Left lung (tissue), 10 donors: ENCODE measurements around the gene ENPP3. TPM values are rescaled to one million over a fixed set of nuclear protein-coding genes. Genes with fewer than 3 reads are reported as not detected.

Experiments
- ATAC-seq: fragments of 200-7000 bp; cut with Tn5 transposase; one replicate; pipeline ENCODE4 v1.9.1; 2020; ENCODE audit warnings: moderate library complexity
- DNase-seq, 4 donors: peaks; one replicate each; pipeline ENCODE4 v3.0.0-alpha.2; 2013 to 2020
- H3K27ac ChIP-seq, 2 donors: fragments of 200-600 bp; sonication (generic) in 1 of 2; one replicate each; pipeline versions ENCODE4 v1.5.0 to v1.8.0; 2020 to 2021
- H3K27me3 ChIP-seq, 2 donors: fragments of 200-600 bp; sonication (generic) in 1 of 2; one replicate each; pipeline versions ENCODE4 v1.5.0 to v1.8.0; 2020 to 2021
- H3K36me3 ChIP-seq, 2 donors: fragments of 200-600 bp; sonication (generic) in 1 of 2; one replicate each; pipeline versions ENCODE4 v1.5.0 to v1.8.0; 2020 to 2021
- H3K4me1 ChIP-seq, 2 donors: fragments of 200-600 bp; one replicate each; pipeline ENCODE4 v1.8.0; 2021
- H3K4me3 ChIP-seq, 2 donors: fragments of 200-600 bp; sonication (generic) in 1 of 2; one replicate each; pipeline versions ENCODE4 v1.5.0 to v1.8.0; 2020 to 2021; ENCODE audit warnings: mild to moderate bottlenecking in 1 of 2
- H3K9me3 ChIP-seq, 2 donors: fragments of 200-600 bp; sonication (generic) in 1 of 2; one replicate each; pipeline versions ENCODE4 v1.5.0 to v1.8.0; 2020 to 2021
- intact Hi-C, 2 donors: fragments of 100-400 bp; cut with DNase I; formaldehyde crosslinking; loops; one replicate each; pipeline versions ENCODE4 v1.11.2 to v1.14.2; 2022
- polyA plus RNA-seq, 6 donors: library from polyadenylated mRNA; unstranded; fragments of 120-200 nt; gene quantifications; one replicate each; pipeline ENCODE4 v1.2.1, GENCODE V29; 2013; ENCODE audit not compliant: insufficient read length in 6 of 6
- total RNA-seq, 2 donors: library from RNA; stranded (reverse); fragmentation: NEBNext Ultra II Directional; extraction: Animal tissue kit (Norgen Biotek cat#: 25700); gene quantifications; one replicate each; pipeline ENCODE4 v1.2.1, GENCODE V29; 2021
- TF ChIP-seq, protein P1 (sequence below), 2 donors: fragments of 200-600 bp; sonication (generic) in 1 of 2; IDR thresholded peaks; one replicate each; pipeline versions ENCODE4 v1.5.0 to v1.8.0; 2021; ENCODE audit warnings: antibody characterized with exemption in 2 of 2
- donor health status: DM: no; HTN: yes; CAD: no.
- donor health status: DM: no; HTN: no; CAD: no.

The ENPP3 gene
- total and polyA plus RNA-seq, 8 donors: 0.44 to 1.5 (median 0.90) TPM

GRCh38 chr6:131787079-131787478 is 150.0 kb downstream of the ENPP3 start:
- Histone ChIP-seq H3K4me1 (no peaks in the 10 kb centered on the region), H3K4me3 (no peak overlapping the region), H3K27ac (no peak overlapping the region), H3K27me3 (no peaks in the 10 kb centered on the region), H3K9me3 (no peaks in the 10 kb centered on the region), H3K36me3 (no peaks in the 10 kb centered on the region)
- ATAC-seq: no peak
- no peak for DNase-seq
- intact Hi-C loops: no loop called here
- TF ChIP-seq, protein P1, sequence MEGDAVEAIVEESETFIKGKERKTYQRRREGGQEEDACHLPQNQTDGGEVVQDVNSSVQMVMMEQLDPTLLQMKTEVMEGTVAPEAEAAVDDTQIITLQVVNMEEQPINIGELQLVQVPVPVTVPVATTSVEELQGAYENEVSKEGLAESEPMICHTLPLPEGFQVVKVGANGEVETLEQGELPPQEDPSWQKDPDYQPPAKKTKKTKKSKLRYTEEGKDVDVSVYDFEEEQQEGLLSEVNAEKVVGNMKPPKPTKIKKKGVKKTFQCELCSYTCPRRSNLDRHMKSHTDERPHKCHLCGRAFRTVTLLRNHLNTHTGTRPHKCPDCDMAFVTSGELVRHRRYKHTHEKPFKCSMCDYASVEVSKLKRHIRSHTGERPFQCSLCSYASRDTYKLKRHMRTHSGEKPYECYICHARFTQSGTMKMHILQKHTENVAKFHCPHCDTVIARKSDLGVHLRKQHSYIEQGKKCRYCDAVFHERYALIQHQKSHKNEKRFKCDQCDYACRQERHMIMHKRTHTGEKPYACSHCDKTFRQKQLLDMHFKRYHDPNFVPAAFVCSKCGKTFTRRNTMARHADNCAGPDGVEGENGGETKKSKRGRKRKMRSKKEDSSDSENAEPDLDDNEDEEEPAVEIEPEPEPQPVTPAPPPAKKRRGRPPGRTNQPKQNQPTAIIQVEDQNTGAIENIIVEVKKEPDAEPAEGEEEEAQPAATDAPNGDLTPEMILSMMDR (IDR thresholded peaks at IDR 0.05): no peak

DNA sequence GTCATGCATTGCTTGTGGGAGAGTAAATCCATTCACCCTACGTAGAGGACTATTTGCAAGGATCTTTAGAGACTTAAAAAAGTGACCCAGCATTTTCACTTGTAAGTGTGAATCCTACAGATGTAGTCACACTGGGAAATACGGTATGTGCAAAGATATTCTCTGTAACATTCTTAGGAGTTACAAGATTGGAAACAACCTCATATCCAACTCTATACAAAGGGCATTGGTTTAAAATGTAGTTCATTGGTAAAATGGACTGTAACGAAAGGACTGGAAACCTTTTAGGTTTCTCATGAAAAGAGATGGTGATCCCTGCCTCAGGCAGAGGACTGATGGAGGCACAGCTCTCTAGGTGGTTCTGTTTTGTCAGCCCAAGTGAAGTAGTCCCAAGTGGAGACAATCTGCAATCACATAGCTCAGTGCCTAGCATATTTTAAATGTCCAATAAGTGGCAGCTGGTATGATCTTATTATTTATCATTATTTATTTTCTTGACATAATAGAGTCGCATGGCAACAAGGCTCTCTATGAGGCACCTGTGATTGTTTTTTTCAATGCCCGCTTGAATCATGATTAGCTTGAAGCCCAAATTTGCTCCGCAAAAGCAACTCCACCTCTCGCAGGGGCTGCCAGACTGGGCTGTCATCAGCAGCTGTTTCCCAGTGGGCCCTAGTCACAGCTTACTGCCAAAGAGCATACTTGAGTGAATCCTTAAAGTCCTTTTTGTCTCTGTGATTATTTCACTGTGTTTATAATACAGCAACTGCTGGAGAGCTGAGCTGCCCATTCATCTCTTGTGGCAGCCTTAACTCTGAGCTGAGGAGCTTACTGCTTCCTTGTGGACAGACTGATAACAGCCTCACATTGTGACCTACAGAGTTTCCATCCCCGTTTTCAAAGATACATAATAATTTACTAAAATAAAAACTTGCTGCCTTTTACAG is 150.9 kb downstream of the ENPP3 start:
- Histone ChIP-seq H3K9me3 (no peaks in the 10 kb centered on the region), H3K27me3 (no peaks in the 10 kb centered on the region), H3K36me3 (no peaks in the 10 kb centered on the region), H3K4me1 (no peaks in the 10 kb centered on the region), H3K27ac (no peak overlapping the region), H3K4me3 (no peak overlapping the region)
- TF ChIP-seq, protein P1 (IDR thresholded peaks at IDR 0.05): no peak
- no peak for ATAC-seq
- intact Hi-C loops: no loop called here
- no peak for DNase-seq

GRCh38 chr6:131789219-131789618 is 152.1 kb downstream of the ENPP3 start:
- Histone ChIP-seq H3K27me3 (no peaks in the 10 kb centered on the region), H3K36me3 (no peaks in the 10 kb centered on the region), H3K9me3 (no peaks in the 10 kb centered on the region), H3K4me1 (no peaks in the 10 kb centered on the region), H3K27ac (no peak overlapping the region), H3K4me3 (no peak overlapping the region)
- DNase-seq (no peak), ATAC-seq (no peak)
- intact Hi-C loops: no loop called here
- TF ChIP-seq, protein P1 (IDR thresholded peaks at IDR 0.05): no peak

DNA sequence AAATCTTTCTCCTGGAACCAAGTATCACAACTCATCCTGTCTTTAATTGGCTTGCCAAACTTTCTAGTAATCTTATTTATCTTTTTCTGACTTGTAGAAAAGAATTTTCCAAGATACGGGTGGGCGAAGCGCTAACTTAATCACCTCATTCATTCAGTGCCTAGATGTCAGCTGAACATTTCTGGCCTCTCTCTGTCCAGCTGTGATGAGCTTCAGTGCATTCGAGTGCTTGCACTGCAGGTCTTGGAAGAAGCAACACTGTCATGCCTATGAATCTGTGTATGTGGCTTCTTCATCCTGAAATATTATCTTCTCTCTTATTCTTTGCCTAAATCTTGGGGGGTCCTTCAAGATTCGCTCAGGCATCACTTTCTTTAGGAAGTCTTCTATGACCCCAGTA is 154.4 kb downstream of the ENPP3 start:
- Histone ChIP-seq H3K9me3 (no peaks in the 10 kb centered on the region), H3K27me3 (no peaks in the 10 kb centered on the region), H3K27ac (no peak overlapping the region), H3K4me1 (no peaks in the 10 kb centered on the region), H3K36me3 (no peaks in the 10 kb centered on the region), H3K4me3 (no peak overlapping the region)
- TF ChIP-seq, protein P1 (IDR thresholded peaks at IDR 0.05): no peak
- intact Hi-C loops: no loop called here
- ATAC-seq: no peak
- DNase-seq: no peak

GRCh38 chr6:131792091-131792496 is 155.0 kb downstream of the ENPP3 start:
- no peak for ATAC-seq
- Histone ChIP-seq H3K36me3 (no peaks in the 10 kb centered on the region), H3K4me1 (no peaks in the 10 kb centered on the region), H3K27me3 (no peaks in the 10 kb centered on the region), H3K27ac (no peak overlapping the region), H3K9me3 (no peaks in the 10 kb centered on the region), H3K4me3 (no peak overlapping the region)
- intact Hi-C loops: no loop called here
- TF ChIP-seq, protein P1 (IDR thresholded peaks at IDR 0.05): no peak
- DNase-seq: no peak
